Upper lobe of left lung (tissue), 6 donors: ENCODE data around the gene MAGOH. TPM values are rescaled to one million over a fixed set of nuclear protein-coding genes. Genes with fewer than 3 reads are reported as not detected.

ENCODE experiments used
- ATAC-seq, 2 donors: fragments of 200-7000 bp; cut with Tn5 transposase; one replicate each; pipeline ENCODE4 v1.9.1; 2022; ENCODE audit warnings: mild to moderate bottlenecking in 2 of 2, moderate library complexity in 2 of 2; ENCODE audit not compliant: low FRiP score in 2 of 2
- DNase-seq, 2 donors: peaks; one replicate each; pipeline ENCODE4 v3.0.0-alpha.2; 2019 to 2020
- H3K27ac ChIP-seq, 4 donors: fragments of 200-600 bp; sonication (generic); one replicate each; pipeline ENCODE4 v1.5.1; 2016 to 2019
- H3K27me3 ChIP-seq, 4 donors: fragments of 200-600 bp; sonication (generic); one replicate each; pipeline ENCODE4 v1.5.1; 2017 to 2019
- H3K36me3 ChIP-seq, 4 donors: fragments of 200-600 bp; sonication (generic); one replicate each; pipeline ENCODE4 v1.5.1; 2016 to 2019
- H3K4me1 ChIP-seq, 4 donors: fragments of 200-600 bp; sonication (generic); one replicate each; pipeline ENCODE4 v1.5.1; 2018 to 2019
- H3K4me3 ChIP-seq, 4 donors: fragments of 200-600 bp; sonication (generic); one replicate each; pipeline ENCODE4 v1.5.1; 2017 to 2019; ENCODE audit warnings: mild to moderate bottlenecking in 2 of 4, moderate library complexity in 1 of 4
- H3K9me3 ChIP-seq, 4 donors: fragments of 200-600 bp; sonication (generic); one replicate each; pipeline ENCODE4 v1.5.1; 2018 to 2019
- CTCF ChIP-seq, 6 experiments: fragments of 450-650 bp in 4 of 6; fragments of 200-600 bp in 2 of 6; sonication (generic) in 2 of 6; IDR thresholded peaks; one replicate each; pipeline ENCODE4 v1.5.1; 2016 to 2019; ENCODE audit warnings: antibody characterized with exemption in 6 of 6
- EP300 ChIP-seq, 4 donors: sonication (generic); formaldehyde crosslinking; IDR thresholded peaks; one replicate each; pipeline ENCODE4 v1.5.1; 2017; ENCODE audit warnings: antibody characterized with exemption in 4 of 4, control low read depth in 2 of 4
- POLR2A ChIP-seq, 4 donors: fragments of 450-650 bp; IDR thresholded peaks; one replicate each; pipeline ENCODE4 v1.5.1; 2016 to 2017; ENCODE audit warnings: antibody characterized with exemption in 4 of 4, mild to moderate bottlenecking in 2 of 4
- POLR2AphosphoS5 ChIP-seq, 2 donors: sonication (generic); formaldehyde crosslinking; IDR thresholded peaks; one replicate each; pipeline ENCODE4 v1.5.1; 2017; ENCODE audit warnings: antibody characterized with exemption in 2 of 2
- WGBS, 2 donors: methylation state at CpG; one replicate each; pipeline ENCODE4 v1.1.5; 2017 to 2018; 5-methylcytosine and 5-hydroxymethylcytosine counted together
- total RNA-seq, 6 donors: library from RNA; depleted of rRNA in 4 of 6; stranded (reverse); fragments of >200 nt in 4 of 6; gene quantifications; one replicate each; pipeline versions ENCODE4 v1.1.0 to v1.2.1, GENCODE V29; 2016 to 2021
- donor health status: DM: no; HTN: no; CAD: no; lungs with moderate emphysema.
- donor health status: DM: no; HTN: yes; CAD: no; lungs with severe emphysema.

Gene MAGOH
- total RNA-seq, 6 donors from 2014 or later: 18.6 to 49.8 (median 33.8) TPM

- TF ChIP-seq CTCF (IDR thresholded peaks at IDR 0.05) (peak in 1 of 6 experiments; percentile 18), POLR2AphosphoS5 (IDR thresholded peaks at IDR 0.05) (peak; percentile 96 to 98), EP300 (IDR thresholded peaks at IDR 0.05) (peak in 1 of 4 donors; percentile 66), POLR2A (IDR thresholded peaks at IDR 0.05) (peak; percentile 57 to 98 (median 85))
- no peaks in the 10 kb centered on the region for H3K9me3 ChIP-seq
- H3K27me3 ChIP-seq: no peaks in the 10 kb centered on the region
- H3K27ac ChIP-seq: peak within 1 kb of the TSS; percentile 90 to 100 (median 96)
- peaks cover 8 to 17% (median 15%) of the 10 kb centered on the region in 4 donors for H3K4me1 ChIP-seq
- H3K4me3 ChIP-seq: peak within 1 kb of the TSS; percentile 59 to 85 (median 72)
- peaks cover 0 to 31% (median 11%) of the 10 kb centered on the region in 4 donors for H3K36me3 ChIP-seq
- DNase-seq (peak; percentile 94 to 98), ATAC-seq (peak; percentile 98 to 100)
- 0 to 1% methylated on average over 16 to 57 of the region's 61 CpGs for WGBS, 2 donors
Measured at GRCh38 chr1:53220171-53220961, 18.0 kb downstream of the MAGOH start, which contains the start of gene CZIB. TSS of gene CZIB (minus strand) at chr1:53220634. CDS start at chr1:53220575, 59 bp downstream.

- H3K36me3 ChIP-seq: peaks cover 0 to 38% (median 14%) of the 10 kb centered on the region in 4 donors
- TF ChIP-seq CTCF (IDR thresholded peaks at IDR 0.05) (no peak), EP300 (IDR thresholded peaks at IDR 0.05) (no peak), POLR2AphosphoS5 (IDR thresholded peaks at IDR 0.05) (no peak), POLR2A (IDR thresholded peaks at IDR 0.05) (no peak)
- 22 to 33% methylated on average over 8 of the region's 8 CpGs for WGBS, 2 donors
- peak overlapping the region; percentile 59 to 85 (median 72) for H3K4me3 ChIP-seq
- H3K4me1 ChIP-seq: peaks cover 8 to 17% (median 15%) of the 10 kb centered on the region in 4 donors
- H3K9me3 ChIP-seq: no peaks in the 10 kb centered on the region
- no peak for ATAC-seq
- peak overlapping the region; percentile 90 to 100 (median 96) for H3K27ac ChIP-seq
- no peaks in the 10 kb centered on the region for H3K27me3 ChIP-seq
- DNase-seq: no peak
Measured at GRCh38 chr1:53219711-53220110, 18.6 kb downstream of the MAGOH start.

GRCh38 chr1:53218201-53218600 is 20.1 kb downstream of the MAGOH start:
- ATAC-seq (no peak), DNase-seq (no peak)
- H3K9me3 ChIP-seq: no peaks in the 10 kb centered on the region
- no peak overlapping the region for H3K4me3 ChIP-seq
- H3K4me1 ChIP-seq: peaks cover 8 to 17% (median 15%) of the 10 kb centered on the region in 4 donors
- TF ChIP-seq POLR2A (IDR thresholded peaks at IDR 0.05) (no peak), CTCF (IDR thresholded peaks at IDR 0.05) (no peak), POLR2AphosphoS5 (IDR thresholded peaks at IDR 0.05) (no peak), EP300 (IDR thresholded peaks at IDR 0.05) (no peak)
- H3K27me3 ChIP-seq: no peaks in the 10 kb centered on the region
- H3K36me3 ChIP-seq: peaks cover 3 to 53% (median 27%) of the 10 kb centered on the region in 4 donors
- 74 to 95% methylated on average over 3 to 7 of the region's 7 CpGs for WGBS, 2 donors
- H3K27ac ChIP-seq: no peak overlapping the region

GRCh38 chr1:53214376-53214940 is 23.9 kb downstream of the MAGOH start:
- TF ChIP-seq EP300 (IDR thresholded peaks at IDR 0.05): no peak
- no peak for TF ChIP-seq POLR2AphosphoS5 (IDR thresholded peaks at IDR 0.05)
- TF ChIP-seq POLR2A (IDR thresholded peaks at IDR 0.05): no peak
- TF ChIP-seq CTCF (IDR thresholded peaks at IDR 0.05): no peak
- H3K4me3 ChIP-seq: no peak overlapping the region
- no peaks in the 10 kb centered on the region for H3K9me3 ChIP-seq
- ATAC-seq: no peak
- WGBS, 2 donors: 81 to 87% methylated on average over 5 of the region's 5 CpGs
- H3K27ac ChIP-seq: no peak overlapping the region
- H3K27me3 ChIP-seq: no peaks in the 10 kb centered on the region
- DNase-seq: no peak
- H3K36me3 ChIP-seq: peaks cover 20 to 88% (median 56%) of the 10 kb centered on the region in 4 donors
- peaks cover 3 to 6% (median 5%) of the 10 kb centered on the region in 4 donors for H3K4me1 ChIP-seq
